Prostate gland (tissue), 2 donors: ENCODE measurements around the gene RPUSD3. TPM values are rescaled to one million over a fixed set of nuclear protein-coding genes. Genes with fewer than 3 reads are reported as not detected.

Experiments used
- DNase-seq: peaks from one replicate; pipeline ENCODE4 v3.0.0-alpha.2; 2019; ENCODE audit warnings: low spot score
- H3K27ac ChIP-seq, 2 donors: fragments of 200-600 bp; sonication (generic); 2 replicates each; pipeline ENCODE4 v1.5.1; 2017 to 2019
- H3K27me3 ChIP-seq: fragments of 200-600 bp; sonication (generic); replicated peaks from 2 replicates; pipeline ENCODE4 v1.5.1; 2019; ENCODE audit not compliant: insufficient read depth
- H3K36me3 ChIP-seq, 2 donors: fragments of 200-600 bp; sonication (generic); 1 replicate in 1 of 2; 2 replicates in 1 of 2; pipeline versions ENCODE4 v1.5.1 to v1.8.1; 2017 to 2019
- H3K4me1 ChIP-seq: fragments of 200-600 bp; sonication (generic); replicated peaks from 2 replicates; pipeline ENCODE4 v1.5.1; 2019
- H3K4me3 ChIP-seq, 2 donors: fragments of 200-600 bp; sonication (generic); 2 replicates each; pipeline ENCODE4 v1.5.1; 2017 to 2019
- H3K9me3 ChIP-seq: fragments of 200-600 bp; sonication (generic); 2 replicates; pipeline ENCODE4 v1.5.1; 2017
- CTCF ChIP-seq, 4 experiments: fragments of 200-600 bp in 2 of 4; fragments of 450-650 bp in 2 of 4; sonication (generic) in 2 of 4; IDR thresholded peaks; 1 replicate in 3 of 4; 2 replicates in 1 of 4; pipeline ENCODE4 v1.5.1; 2016 to 2019; ENCODE audit warnings: antibody characterized with exemption in 4 of 4, mild to moderate bottlenecking in 2 of 4, moderate library complexity in 2 of 4
- POLR2A ChIP-seq: fragments of 450-650 bp; IDR thresholded peaks from one replicate; pipeline ENCODE4 v1.6.1; 2016; ENCODE audit warnings: antibody characterized with exemption, mild to moderate bottlenecking
- POLR2AphosphoS5 ChIP-seq: sonication (generic); formaldehyde crosslinking; IDR thresholded peaks from one replicate; pipeline ENCODE4 v1.6.1; 2017; ENCODE audit warnings: antibody characterized with exemption
- whole genome bisulfite sequencing: methylation state at CpG from one replicate; pipeline ENCODE4 v1.1.5; 2018; 5-methylcytosine and 5-hydroxymethylcytosine counted together
- intact Hi-C: fragments of 100-400 bp; cut with DNase I; formaldehyde crosslinking; loops from one replicate; pipeline ENCODE4 v1.14.2; 2022
- total RNA-seq, 2 donors: library from RNA; depleted of rRNA; stranded (reverse); fragments of >200 nt; gene quantifications; one replicate each; pipeline ENCODE4 v1.1.0, GENCODE V29; 2016

The RPUSD3 gene
- total RNA-seq, 2 donors from 2014 or later: 40.9 to 44.6 TPM

GRCh38 chr3:9808345-9809037 is 35.3 kb downstream of the RPUSD3 start:
- WGBS: 71% methylated on average over 7 of the region's 7 CpGs
- no peaks in the 10 kb centered on the region for H3K27me3 ChIP-seq
- no peak for TF ChIP-seq CTCF (IDR thresholded peaks at IDR 0.05)
- TF ChIP-seq POLR2AphosphoS5: no peak
- TF ChIP-seq POLR2A: no peak
- H3K4me1 ChIP-seq: no peaks in the 10 kb centered on the region
- no peaks in the 10 kb centered on the region for H3K9me3 ChIP-seq
- H3K36me3 ChIP-seq: no peaks in the 10 kb centered on the region
- DNase-seq: no peak
- intact Hi-C loops: no loop called here
- H3K27ac ChIP-seq: peak overlapping the region; percentile 91 to 98
- H3K4me3 ChIP-seq: no peak overlapping the region

- Histone ChIP-seq H3K27ac (no peak overlapping the region), H3K4me3 (no peak overlapping the region), H3K9me3 (no peaks in the 10 kb centered on the region), H3K4me1 (no peaks in the 10 kb centered on the region), H3K36me3 (no peaks in the 10 kb centered on the region), H3K27me3 (no peaks in the 10 kb centered on the region)
- DNase-seq: no peak
- no peak for TF ChIP-seq POLR2A
- TF ChIP-seq CTCF (IDR thresholded peaks at IDR 0.05): no peak
- TF ChIP-seq POLR2AphosphoS5: no peak
- WGBS: 95% methylated on average over 2 of the region's 2 CpGs
- intact Hi-C loops: no loop called here
Measured at GRCh38 chr3:9807981-9808344, 35.8 kb downstream of the RPUSD3 start.

GRCh38 chr3:9806688-9807589 is 36.9 kb downstream of the RPUSD3 start:
- Histone ChIP-seq H3K27ac (no peak overlapping the region), H3K36me3 (no peaks in the 10 kb centered on the region), H3K4me1 (no peaks in the 10 kb centered on the region), H3K4me3 (no peak overlapping the region), H3K9me3 (no peaks in the 10 kb centered on the region), H3K27me3 (no peaks in the 10 kb centered on the region)
- intact Hi-C loops: no loop called here
- no peak for DNase-seq
- WGBS: 93% methylated on average over 7 of the region's 7 CpGs
- TF ChIP-seq POLR2A (no peak), POLR2AphosphoS5 (no peak), CTCF (IDR thresholded peaks at IDR 0.05) (no peak)

GRCh38 chr3:9806137-9806536 is 37.7 kb downstream of the RPUSD3 start:
- H3K4me3 ChIP-seq: no peak overlapping the region
- H3K27me3 ChIP-seq: no peaks in the 10 kb centered on the region
- no peaks in the 10 kb centered on the region for H3K4me1 ChIP-seq
- H3K36me3 ChIP-seq: peaks cover 0 to 7% of the 10 kb centered on the region in 2 donors
- TF ChIP-seq POLR2A (no peak), CTCF (IDR thresholded peaks at IDR 0.05) (no peak), POLR2AphosphoS5 (no peak)
- WGBS: 80% methylated on average over 12 of the region's 12 CpGs
- intact Hi-C loops: no loop called here
- no peak overlapping the region for H3K27ac ChIP-seq
- no peaks in the 10 kb centered on the region for H3K9me3 ChIP-seq
- no peak for DNase-seq
